Subcutaneous adipose tissue (tissue), 4 donors: ENCODE results near the gene TMEM258. TPM values are rescaled to one million over a fixed set of nuclear protein-coding genes. Genes with fewer than 3 reads are reported as not detected.

Experiments
- total RNA-seq, 4 donors: library from RNA; depleted of rRNA; stranded (reverse); fragments of >200 nt; gene quantifications; one replicate each; pipeline ENCODE4 v1.1.0, GENCODE V29; 2016
- TF ChIP-seq, protein P1 (sequence below): fragments of 450-650 bp; IDR thresholded peaks from one replicate; pipeline ENCODE4 v1.5.1; 2016; ENCODE audit warnings: low read depth, mild to moderate bottlenecking, control low read depth, antibody characterized with exemption, moderate library complexity

TMEM258 gene
- total RNA-seq, 4 donors from 2014 or later = 13.6 to 73.4 (median 44.3) TPM

GRCh38 chr11:61757213-61757862, 35.1 kb downstream of the TMEM258 start:
- TF ChIP-seq, protein P1, sequence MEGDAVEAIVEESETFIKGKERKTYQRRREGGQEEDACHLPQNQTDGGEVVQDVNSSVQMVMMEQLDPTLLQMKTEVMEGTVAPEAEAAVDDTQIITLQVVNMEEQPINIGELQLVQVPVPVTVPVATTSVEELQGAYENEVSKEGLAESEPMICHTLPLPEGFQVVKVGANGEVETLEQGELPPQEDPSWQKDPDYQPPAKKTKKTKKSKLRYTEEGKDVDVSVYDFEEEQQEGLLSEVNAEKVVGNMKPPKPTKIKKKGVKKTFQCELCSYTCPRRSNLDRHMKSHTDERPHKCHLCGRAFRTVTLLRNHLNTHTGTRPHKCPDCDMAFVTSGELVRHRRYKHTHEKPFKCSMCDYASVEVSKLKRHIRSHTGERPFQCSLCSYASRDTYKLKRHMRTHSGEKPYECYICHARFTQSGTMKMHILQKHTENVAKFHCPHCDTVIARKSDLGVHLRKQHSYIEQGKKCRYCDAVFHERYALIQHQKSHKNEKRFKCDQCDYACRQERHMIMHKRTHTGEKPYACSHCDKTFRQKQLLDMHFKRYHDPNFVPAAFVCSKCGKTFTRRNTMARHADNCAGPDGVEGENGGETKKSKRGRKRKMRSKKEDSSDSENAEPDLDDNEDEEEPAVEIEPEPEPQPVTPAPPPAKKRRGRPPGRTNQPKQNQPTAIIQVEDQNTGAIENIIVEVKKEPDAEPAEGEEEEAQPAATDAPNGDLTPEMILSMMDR = no peak

DNA sequence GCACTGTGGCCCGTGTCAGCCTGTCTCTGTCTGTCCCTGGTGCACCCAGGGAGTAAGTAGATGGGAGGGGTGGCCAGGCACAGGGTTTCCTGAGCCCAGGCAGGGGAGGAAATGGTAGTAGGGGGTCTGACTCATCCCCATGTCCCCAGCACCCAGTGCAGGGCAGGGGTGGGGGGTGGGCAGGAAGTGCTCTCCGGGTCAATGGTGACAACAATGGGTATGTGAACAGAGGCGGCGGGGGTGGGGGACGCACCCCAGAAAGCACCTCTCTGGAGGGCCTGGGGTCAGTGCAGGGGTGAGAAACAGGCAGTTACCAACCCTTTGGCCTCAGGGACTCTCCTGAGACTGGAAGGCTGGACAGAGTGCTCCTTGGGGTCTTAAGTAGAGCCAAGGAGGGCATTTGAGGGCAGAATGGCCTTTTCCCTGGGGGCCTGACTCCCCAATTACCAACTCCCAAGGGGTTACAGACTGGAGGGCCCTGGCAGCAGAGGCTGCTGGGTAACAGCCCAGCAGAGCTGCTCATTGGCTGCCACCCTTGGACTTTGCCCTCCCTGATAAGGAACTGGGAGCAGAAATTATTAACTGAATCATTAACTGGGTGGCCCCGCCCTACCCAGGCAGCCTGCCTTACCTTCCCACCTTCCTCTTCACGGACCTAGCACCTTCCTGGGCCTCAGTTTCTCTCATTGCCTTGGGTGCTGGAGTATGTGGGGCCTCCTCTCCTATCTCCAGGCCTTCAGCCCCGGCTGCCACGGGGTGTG, 35.8 kb downstream of the TMEM258 start:
- TF ChIP-seq, protein P1 = no peak

GRCh38 chr11:61756147-61756451, 36.3 kb downstream of the TMEM258 start:
- TF ChIP-seq, protein P1 = no peak

GRCh38 chr11:61754534-61755482, 37.6 kb downstream of the TMEM258 start:
- TF ChIP-seq, protein P1 = no peak

- TF ChIP-seq, protein P1 = no peak
Observed at GRCh38 chr11:61753672-61754071, 38.7 kb downstream of the TMEM258 start.

DNA sequence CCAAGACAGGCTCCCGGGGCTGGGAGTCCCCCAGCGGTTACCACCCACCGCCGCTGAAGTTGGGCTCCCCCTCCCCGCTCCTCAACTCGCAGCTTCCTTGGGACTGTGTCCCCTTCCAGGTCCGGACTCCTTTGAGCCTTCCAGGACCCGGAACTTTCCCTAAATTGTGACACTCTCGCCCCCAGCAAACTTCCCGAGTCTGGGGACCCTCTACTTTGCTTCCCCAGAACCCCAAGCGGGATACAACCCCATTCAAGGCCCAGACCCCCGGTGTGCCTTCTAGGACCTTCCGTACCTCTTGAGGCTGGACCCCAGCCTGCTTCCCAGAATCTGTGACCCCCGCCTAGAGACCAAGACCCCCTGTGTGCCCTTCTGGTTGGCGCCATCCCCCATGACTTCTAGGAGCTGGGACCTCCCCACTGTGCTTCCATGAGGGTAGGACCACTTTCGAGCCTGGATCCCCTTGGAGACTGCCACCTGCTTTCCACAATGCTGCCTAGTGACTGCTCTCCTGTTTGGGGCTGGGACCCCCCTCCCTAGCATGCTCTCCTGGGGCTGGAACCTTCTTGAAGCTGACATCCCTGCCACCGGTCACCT, 39.4 kb downstream of the TMEM258 start:
- TF ChIP-seq, protein P1 = no peak
